Ammon's horn (tissue), 1 donor: ENCODE data around the gene HRH2.

Experiments
- DNase-seq: peaks from one replicate; pipeline ENCODE4 v3.0.0-alpha.2; 2016; ENCODE audit warnings: low spot score

HRH2 gene

GRCh38 chr5:175675873-175676272, 18.0 kb downstream of the HRH2 start:
- DNase-seq, result no peak

- no peak for DNase-seq
Measured at GRCh38 chr5:175677571-175677970, 19.7 kb downstream of the HRH2 start.

- DNase-seq, result no peak
Measured at GRCh38 chr5:175678074-175678473, 20.2 kb downstream of the HRH2 start.

- DNase-seq, result no peak
Measured at GRCh38 chr5:175679411-175679810, 21.5 kb downstream of the HRH2 start.

DNA sequence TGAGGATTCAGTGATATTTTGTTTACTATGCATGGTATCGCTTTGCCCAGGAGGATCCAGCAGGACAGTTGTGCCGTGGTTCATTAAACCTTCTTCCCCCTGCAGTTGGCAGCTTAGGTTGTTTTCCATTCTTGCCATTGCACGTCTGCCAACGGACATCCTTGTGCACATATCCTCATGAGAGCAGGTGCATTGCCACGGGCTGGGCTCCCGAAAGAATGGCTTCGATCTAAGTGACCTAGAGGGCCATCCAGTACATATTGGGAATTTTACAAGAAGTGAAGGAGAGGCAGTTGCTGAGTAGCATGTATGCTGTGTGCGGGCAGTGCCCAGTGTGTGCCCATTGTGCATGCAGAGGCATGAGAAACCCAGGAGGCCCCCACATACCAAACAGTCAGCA, 22.1 kb downstream of the HRH2 start:
- no peak for DNase-seq

- no peak for DNase-seq
Measured at GRCh38 chr5:175680463-175680862, 22.6 kb downstream of the HRH2 start.

DNA sequence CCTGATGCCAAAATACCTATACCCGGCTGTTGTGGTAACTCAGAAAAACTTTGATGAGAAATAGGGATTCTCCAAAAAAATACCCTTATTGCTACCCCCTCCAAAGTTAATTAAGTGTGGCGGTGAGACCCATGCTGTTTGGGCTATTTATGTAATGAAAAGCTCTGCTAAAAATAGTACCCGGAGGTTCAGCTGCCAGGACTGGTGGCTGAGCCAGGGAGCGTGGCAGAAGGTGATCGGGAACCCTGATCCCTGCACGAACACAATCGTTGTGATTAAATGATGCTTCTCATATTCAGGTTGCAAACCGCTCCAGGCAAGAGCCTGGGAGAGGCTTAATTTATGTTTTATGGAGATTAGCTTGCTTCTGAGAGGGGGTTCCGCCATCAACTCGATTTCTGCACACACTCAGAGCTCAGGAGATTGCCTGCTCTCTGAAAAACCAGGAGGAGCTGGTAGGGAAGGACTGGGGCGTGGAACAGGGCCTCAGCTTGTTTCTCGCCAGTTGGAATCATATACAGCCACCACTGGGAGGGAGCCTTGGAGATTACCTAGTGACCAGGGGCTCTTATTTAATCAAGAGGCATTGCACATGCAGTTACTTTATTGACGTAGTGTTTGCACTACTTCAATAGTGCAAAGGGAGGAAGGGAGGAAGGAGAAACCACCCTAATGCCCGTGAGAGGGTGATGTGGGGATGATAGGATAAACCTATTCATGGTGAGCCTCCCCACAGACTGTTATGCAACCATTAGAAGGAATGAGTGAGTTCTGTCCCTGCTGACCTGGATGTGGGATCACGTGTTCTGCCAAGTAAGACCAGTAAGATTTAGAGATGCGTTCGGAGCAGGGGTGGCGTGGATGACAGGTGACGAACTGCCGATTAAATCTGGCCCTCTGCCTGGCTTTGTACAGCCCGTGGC, 23.4 kb downstream of the HRH2 start:
- no peak for DNase-seq

DNA sequence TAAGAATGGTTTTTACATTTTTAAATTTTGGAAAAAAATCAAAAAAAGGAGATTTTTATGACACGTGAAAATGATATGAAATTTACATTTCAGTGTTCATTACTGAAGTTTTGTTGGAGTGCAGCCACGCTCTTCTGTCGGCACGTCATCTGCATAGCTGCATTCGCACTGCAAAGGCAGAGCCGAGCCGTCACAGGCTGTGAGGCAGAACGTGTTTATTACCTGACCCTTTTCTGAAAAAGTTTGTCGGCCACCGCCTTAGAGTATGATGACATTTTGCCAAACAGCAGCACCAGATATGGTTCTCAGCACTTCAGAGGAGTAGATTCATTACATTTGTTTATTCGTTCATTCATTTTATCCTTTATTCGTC, 24.1 kb downstream of the HRH2 start:
- no peak for DNase-seq

DNA sequence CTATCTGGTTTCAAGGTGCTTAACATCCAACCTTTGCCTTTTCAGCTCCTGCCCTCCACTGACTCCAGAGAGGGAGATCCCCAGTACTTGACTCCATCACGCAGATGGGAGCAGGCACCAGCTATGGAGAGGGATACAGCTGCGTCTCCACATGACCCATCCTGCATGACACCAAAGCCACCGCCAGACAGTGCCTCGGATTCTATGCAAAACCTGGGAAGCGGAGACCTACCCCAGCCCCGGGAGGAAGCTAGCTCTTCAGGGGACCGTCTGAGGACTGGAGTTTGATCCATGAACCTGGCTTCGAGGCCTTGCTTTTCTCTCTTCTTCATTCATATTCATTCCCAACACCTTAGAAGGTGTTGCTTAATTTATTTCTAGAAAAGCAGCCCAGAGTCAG, 24.8 kb downstream of the HRH2 start:
- no peak for DNase-seq

DNA sequence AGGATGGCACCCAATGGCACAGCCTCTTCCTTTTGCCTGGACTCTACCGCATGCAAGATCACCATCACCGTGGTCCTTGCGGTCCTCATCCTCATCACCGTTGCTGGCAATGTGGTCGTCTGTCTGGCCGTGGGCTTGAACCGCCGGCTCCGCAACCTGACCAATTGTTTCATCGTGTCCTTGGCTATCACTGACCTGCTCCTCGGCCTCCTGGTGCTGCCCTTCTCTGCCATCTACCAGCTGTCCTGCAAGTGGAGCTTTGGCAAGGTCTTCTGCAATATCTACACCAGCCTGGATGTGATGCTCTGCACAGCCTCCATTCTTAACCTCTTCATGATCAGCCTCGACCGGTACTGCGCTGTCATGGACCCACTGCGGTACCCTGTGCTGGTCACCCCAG, 25.4 kb downstream of the HRH2 start:
- DNase-seq, result no peak

DNA sequence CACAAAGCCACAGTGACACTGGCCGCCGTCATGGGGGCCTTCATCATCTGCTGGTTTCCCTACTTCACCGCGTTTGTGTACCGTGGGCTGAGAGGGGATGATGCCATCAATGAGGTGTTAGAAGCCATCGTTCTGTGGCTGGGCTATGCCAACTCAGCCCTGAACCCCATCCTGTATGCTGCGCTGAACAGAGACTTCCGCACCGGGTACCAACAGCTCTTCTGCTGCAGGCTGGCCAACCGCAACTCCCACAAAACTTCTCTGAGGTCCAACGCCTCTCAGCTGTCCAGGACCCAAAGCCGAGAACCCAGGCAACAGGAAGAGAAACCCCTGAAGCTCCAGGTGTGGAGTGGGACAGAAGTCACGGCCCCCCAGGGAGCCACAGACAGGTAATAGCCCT, 26.1 kb downstream of the HRH2 start:
- no peak for DNase-seq

DNA sequence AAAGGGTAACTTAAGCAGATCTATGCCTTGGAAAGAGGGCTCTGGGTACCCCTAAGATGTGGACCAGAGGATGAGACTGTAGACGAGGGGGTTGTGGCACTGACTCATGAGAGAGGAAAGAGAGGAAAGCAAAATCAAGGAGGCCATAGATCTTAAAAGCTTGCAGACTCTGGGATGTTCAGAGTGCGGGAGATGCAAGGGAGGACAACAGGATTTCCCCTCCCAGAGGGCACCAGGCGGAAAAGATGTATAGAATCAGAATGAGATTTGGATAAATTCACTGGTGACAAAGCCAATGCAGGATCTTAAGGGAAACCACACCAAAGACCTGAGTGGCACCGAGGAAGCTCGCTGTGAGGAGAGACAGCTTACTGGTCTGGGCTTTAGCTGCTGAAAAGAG, 27.1 kb downstream of the HRH2 start:
- no peak for DNase-seq

DNA sequence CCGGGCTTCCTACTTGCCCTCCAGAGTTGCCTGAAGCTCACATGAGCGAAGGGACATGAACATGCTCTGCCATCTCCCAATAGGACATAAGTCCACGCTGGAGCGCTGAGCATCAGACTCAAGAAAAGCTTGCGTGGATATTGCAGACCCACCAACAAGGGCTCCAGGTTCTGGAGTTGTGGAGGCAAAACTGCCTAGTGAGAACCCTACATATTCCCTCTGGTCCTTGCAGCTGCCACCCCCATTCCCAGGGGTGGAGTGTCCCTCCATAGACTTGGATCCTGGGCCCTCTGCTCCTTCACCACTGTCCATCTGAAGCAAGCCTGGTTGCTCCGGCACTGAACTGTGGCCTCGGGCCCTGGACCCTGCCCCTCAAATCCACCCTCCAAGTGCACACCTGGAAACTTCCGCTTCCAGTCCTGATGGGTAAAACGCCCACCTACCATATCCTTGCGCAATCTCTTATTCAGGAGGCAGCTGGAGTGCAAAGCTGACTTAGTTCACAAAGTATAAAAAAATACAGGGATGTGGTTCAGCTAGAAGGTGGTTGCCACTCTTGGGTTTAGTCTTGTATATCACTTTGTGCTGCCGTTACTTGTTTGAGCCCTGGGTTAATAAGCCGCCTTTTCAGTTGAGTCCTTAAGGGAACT, 28.0 kb downstream of the HRH2 start:
- no peak for DNase-seq

- DNase-seq, result no peak
Measured at GRCh38 chr5:175686396-175686795, 28.5 kb downstream of the HRH2 start.

GRCh38 chr5:175686826-175687225, 29.0 kb downstream of the HRH2 start:
- no peak for DNase-seq

GRCh38 chr5:175687231-175687701, 29.4 kb downstream of the HRH2 start:
- no peak for DNase-seq

GRCh38 chr5:175688352-175689146, 30.7 kb downstream of the HRH2 start:
- no peak for DNase-seq

GRCh38 chr5:175689147-175689991, 31.5 kb downstream of the HRH2 start:
- peak; percentile 65 for DNase-seq

- DNase-seq, result no peak
Measured at GRCh38 chr5:175690025-175690424, 32.2 kb downstream of the HRH2 start.

- DNase-seq, result no peak
Measured at GRCh38 chr5:175690586-175690985, 32.7 kb downstream of the HRH2 start.

GRCh38 chr5:175691761-175692160, 33.9 kb downstream of the HRH2 start:
- no peak for DNase-seq
